Endothelial cell of hepatic sinusoid (primary cell): ENCODE measurements around the gene CABLES2.

Experiments used
- in situ Hi-C: cut with HindIII; loops from 2 replicates; pipeline ENCODE4 v1.10.0; 2017; ENCODE audit warnings: low sequenced_read_pairs

CABLES2 gene

DNA sequence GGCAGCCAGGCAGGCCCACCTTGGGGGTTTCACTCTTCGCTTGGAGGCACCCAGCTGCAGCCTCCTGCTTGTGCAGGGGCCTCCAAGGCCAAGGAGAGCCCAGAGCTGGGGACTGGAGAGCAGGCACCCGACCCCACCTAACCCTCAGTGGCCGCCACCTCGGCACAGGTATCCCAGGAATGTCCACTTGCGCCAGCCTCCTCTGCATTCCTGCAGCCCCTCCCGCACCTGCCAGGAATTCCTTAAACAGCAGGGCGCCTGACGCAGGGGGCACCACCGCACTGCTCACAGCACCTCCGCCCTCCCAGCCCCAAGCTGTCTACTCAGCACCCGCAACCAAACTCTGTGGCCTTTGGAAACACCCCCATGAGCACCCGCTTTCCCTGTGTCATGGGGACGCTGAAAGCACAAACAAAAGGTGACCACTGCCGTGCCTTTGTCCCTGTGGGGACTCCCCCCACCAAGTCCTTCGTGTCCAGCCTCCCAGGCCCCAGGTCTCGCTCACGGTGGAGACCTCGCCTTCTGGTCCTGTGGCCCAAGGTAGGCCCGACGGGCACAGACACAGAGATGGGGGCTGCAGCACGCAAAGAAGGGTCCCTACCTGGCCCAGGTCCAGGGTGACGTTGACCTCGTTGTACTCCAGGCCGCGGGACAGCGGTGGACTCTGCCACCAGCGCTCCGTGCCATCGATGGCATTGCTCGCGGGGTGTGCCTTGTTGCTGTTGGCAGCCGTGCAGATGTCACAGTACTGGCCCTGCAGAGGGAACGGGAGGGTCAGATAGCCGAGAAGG lies 45.1 kb downstream of the CABLES2 start:
- in situ Hi-C loops = no loop called here

DNA sequence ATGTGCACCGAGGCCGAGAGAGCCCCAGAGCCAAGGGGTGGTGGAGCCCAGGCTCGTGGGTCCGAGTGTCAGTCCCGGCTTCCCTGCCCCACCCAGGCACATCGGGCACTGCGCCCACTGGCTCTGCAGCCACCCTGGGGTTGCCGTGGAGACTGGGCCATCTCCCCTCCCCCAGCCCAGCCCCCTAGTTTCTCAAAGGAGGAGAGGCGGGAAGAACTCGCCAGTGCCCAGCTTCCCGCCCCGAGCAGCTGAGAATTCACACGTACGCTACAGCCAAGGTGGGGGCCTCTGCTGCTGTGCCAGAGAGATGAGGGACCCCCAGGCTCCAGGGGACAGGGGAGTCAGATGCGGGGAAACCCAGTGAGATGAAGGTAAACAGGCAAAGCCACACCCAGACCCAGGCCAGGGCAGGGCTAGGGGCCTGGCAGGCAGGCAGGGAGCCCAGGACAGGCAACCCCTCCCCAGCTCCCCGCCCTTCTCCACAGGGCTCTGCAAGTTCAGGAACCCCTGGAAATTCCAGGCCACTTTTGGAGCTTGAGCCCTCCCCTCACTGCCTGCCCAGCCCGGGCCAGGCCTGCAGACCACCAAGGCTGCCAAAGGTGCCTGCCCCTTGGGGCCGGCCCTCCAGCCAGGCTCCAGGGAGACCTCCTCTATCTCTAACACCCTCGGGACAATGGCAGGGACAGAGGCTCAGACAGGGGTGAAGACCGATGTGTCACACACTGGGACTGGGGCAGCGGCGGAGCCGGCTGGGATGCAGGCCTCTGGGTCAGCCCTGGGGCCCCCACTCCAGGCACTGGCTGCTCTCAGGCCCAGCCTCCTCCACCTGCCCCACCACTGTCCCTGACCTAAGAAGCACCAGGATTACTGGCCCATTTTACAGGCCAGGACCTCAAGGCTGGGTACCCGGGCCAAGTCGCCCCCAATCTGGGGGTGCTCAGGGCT lies 46.0 kb downstream of the CABLES2 start:
- in situ Hi-C loops = no loop called here

DNA sequence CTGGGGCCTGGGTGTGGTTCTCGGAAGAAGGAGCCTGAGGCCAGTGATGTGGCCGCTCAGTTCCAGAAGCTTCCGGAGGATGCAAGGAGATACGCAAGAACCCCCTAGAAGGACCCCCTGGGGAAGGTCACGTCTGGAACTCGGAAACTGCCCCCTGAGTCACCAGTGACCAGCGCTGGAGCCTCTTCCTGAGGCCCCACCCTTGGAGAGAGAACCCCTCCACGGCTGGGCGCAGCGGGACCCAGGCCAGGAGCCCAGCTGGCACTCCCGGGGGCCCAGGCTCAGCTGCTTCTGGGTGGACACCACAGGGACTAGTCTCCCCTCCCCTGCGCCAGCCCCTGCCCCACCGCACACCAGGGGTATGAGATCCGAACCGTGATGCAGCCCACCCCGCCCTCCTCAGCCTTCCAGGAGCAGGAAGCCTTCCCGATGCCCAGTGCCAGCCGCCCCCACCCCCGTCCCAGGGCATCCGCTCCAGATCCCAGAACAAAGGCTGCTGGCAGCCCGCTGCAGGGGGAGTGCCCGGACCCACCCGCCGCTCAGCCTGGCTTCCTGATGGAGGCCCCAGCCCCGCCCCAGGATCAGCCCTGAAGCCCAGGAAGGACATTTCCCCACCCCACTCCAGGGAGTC lies 47.5 kb downstream of the CABLES2 start:
- in situ Hi-C loops = no loop called here

DNA sequence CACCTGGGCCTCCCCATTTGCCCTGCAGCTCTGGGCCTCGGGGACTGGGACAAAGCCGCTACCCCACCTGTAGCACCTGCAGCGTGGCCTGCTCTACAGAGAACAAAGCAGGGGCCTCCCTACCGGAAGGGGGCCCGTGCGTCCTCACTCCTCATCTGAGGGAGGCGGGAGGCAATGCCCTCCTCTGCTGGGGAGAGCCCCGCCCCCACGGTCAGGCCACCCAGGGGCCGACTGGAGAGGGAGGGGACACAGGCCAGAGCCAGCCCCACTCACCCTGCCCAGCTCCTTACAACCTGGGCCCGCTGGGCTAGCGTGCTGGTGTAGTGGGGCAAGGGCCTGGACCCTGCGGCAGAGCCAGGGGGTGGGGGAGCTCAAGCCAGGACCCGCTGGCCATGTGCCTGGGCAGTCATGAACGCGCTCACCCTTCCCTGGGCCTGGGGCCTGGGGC lies 48.0 kb downstream of the CABLES2 start:
- in situ Hi-C loops = no loop called here

DNA sequence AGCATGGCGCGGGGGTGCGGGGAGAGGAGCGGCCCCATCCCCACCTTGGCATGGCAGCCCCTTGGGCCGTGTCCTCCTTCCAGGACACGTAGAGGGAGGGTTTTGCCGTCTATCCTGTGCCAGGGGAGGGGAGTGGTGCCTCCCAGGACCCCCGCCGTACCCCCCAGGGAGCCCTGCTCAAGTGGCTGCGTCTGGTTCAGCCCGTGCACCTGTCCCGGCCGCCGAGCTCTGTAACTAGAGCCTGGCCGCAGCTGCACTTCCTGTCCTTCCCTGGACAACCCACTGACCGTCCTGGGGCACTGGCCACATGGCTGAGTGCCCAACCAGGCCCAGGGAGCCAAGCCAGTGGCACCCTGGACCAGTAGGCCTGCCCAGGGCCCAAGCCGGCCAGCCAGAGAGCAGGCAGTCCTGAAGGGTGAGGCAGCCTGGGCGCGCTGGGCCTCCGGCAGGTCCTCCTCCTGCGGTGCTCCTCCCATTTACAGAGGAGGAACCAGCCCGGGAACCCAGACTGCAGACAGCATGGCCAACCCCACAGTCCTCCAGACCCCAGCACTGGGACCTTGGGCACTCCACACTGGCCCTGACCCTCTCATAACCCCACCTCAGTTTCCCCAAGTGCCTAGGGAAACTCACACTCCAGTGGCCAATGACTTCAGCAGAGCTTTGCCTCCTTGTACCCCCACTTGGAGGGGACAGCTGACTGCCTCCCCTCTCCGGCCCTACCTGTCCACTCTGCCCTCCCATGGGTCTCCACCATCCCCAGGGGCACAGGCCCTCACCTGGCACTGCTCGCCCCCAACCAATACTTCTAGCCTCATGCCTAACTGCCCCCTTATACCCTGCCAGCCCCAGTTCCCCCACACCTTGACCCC lies 48.7 kb downstream of the CABLES2 start:
- in situ Hi-C loops = no loop called here

DNA sequence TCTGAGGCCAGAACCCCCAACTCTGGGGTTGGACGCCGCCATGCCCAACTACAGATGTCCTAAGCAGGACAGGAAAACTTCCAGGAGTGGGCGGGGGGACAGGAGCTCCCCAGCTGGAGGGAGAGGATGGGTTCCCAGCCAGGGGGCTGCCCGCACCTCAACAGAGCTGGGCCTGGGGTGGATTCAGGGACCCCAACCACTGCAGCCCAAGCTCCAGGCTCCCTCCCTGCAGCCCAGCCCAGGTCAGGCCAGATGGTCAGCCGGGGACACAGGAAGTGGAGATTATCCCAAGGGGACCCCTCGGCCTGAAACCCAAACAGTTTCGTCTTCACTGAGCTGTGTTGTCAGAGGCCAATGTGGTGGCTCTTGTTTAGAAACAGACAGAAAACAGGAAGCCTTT lies 49.4 kb downstream of the CABLES2 start:
- in situ Hi-C loops = no loop called here

DNA sequence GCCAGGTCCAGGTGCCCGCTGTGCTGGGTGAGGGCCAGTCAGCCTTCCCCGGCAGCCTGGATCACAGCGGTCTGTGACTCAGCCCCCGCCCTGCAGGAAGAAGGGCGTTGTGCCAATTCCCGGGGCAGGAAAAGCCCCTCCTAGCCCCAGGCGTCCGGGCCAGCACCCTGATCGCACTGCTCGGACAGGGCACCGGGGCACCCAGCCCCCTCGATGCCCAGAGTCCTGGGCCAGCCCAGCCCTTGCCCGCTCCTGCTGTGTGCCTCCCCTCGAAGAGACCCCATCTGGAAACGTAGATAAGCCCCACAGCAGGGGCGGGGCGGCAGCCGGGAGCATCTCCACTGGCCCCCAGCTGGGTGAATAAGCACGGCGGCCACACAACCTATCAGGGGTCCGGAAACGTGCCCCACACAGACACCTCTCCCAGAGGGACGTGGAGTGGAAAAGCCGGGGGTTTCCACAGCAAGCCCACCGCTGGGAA lies 49.9 kb downstream of the CABLES2 start:
- in situ Hi-C loops = no loop called here

DNA sequence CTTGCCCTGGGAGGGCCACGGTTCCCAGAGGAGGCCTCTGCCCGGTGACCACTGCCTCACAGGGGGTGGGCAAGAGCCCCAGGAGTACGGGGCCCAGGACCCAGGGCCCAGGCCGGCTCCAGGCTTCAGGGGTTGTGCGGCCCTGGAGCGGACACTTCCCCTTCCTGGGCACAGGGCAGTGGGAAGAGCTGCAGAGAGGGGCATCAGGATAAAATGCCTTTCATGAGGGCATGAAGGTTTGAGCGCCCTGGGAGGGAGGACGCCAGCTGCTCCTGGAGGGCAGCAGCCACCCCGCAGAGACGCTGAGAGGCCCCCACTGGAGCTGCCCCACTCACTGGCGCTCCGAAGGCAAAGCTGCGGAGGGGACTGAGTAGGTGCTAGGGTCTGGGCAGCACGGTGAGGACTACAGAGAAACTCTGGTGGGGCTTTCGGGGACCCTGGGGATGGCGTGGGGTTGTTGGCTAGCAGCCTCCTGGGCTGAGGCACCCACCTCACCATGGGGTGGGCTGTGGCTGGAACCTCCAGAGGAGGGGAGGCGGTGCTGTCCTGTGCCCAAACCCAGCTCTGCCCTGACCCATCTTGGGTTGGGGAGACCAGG lies 50.4 kb downstream of the CABLES2 start:
- in situ Hi-C loops = no loop called here

DNA sequence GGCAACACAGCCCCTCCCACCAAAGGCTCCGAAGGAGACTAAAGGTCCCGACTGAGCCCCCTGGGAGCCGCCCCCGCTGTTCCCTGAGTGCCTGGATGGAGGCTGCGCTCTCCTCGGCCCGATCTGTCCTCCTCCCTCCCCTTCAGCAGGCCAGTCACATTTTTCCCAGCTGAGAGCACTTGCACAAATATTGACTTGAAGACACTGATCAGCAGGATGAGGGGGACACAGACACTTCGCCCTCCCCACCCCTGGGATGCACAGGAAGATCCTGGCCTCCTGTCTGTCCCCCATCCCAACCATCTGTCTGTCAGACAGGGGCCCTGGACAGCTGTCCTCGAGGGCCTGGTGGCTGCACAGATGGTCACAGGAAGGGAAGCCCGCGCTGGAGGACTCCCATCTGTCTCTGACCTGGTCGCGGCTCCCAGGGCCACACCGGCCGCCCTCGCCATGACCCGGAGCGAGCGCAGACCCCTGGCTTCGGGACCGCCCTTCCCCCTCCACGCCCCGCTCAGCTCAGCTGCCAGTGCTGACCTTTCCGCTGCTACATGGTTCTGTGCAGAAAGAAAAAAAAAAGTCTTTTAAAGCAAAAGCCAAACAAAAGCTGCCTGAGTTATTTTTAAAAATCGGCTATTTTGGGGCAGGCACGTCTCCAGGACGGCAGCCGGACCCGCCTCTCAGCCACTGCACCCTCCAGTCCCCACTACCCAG lies 51.1 kb downstream of the CABLES2 start:
- in situ Hi-C loops = no loop called here

DNA sequence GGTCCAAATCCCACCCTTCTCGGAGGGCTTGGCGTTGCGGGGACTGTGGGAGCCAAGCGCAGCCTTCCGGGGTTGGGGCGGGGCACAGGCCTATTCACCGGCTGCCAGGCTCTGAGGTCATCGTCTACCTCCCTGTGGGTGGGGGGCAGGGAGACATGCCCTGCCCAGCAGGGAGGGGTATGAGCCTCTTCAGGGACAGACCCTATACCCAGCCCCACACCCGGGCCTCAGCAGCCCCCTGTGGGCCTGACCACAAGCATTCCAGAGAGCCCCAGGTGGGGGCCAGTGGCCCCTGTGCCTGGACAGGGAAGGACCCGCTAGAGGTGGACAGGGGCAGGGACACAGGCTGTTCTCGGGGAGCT lies 51.6 kb downstream of the CABLES2 start:
- in situ Hi-C loops = no loop called here

DNA sequence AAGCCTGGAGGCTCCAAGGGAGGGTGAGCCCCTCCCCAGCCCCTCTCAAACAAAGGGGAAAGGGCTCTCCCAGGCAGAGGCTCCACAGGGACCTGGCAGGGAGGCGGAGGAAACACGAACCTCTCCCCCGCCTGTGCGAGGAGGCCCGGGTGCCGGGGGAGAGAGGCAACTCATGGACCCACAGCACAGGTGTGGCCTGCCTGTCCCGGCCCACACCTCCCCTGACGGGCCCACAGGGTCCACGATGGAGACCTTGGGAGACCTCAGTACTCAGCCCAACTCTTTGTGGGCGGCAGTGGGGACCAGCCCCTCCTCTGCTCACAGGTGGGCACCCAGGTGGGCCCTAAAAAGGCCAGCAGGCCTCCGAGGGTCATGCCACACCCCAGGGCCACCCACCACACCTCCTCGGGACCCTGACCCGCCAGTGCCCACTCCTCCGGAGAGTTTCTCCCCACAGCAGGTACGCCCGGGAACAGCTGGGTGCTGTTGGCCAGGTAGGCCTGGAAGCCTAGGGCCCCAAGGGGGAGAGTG lies 52.2 kb downstream of the CABLES2 start:
- in situ Hi-C loops = no loop called here

DNA sequence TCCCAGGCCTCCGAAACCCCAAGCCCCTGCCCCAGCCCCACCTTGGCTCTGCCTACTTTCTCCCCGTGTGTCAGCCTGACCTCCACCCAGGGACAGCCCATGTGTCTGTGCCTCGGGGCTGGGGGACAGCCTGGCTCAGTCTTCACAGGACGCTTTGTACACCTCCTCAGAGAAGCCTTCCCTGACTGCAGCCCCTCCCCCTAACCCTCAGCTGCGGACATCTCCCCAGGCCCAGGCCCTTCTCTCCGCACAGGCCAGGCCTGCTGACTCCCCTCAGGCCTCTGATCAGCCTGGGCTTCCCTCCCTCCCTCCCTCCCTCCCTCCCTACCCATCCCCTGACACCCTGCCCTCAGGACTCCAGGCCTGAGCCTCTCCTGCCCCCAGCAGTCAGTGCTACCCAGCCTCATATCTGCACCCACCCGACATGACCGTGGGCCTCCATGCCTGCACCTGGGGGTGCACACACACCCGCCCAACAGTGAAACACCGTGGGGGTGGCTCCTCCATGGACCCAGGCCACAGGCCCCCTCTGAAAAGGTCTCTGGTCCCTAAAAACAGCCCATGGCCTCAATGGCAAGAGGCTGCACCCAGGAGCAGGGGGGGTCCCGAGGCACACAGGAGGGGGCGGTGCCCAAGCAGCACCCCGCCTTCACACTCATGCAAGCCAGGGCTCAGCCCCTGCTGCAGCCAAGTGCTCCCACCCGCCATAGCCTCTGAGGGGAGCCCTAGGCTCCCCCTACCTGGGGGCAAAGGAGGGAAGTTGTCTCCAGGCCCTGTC lies 52.9 kb downstream of the CABLES2 start:
- in situ Hi-C loops = no loop called here

DNA sequence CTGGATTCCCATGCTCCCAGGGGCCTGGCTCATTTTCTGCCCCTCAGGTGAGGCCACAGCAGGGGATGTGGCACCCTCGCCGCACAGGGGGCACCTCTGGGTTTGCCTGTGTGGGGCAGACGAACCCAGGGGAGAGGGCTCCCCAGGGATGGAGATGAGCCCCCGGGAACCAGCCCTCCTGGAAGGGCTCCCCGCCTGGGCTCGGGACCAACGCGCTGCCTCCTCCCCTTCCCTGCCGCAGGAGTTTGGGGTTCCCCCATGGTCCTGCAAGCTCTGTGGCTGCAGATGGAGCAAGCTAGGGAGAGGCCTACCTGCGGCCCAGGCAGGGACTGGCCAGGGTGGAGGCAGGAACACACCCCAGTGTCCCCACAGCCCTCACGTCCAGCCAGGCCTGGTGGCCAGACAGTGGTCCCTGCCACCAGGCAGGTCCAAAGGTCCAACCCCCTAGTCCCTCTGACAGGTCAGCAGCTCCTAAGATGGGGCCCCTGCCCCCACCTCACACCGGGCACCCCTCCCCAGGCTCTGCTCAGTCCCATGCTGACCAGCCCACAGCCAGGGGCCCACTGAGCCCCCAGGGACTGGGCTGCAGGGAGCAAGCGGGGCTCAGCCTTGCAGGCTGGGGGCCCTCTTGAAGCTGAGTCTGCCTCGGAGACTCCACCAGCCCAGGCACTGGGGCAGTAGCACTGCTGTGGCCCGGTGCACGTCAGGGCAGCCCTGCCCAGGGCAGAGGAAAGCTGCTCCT lies 53.6 kb downstream of the CABLES2 start:
- in situ Hi-C loops = no loop called here

DNA sequence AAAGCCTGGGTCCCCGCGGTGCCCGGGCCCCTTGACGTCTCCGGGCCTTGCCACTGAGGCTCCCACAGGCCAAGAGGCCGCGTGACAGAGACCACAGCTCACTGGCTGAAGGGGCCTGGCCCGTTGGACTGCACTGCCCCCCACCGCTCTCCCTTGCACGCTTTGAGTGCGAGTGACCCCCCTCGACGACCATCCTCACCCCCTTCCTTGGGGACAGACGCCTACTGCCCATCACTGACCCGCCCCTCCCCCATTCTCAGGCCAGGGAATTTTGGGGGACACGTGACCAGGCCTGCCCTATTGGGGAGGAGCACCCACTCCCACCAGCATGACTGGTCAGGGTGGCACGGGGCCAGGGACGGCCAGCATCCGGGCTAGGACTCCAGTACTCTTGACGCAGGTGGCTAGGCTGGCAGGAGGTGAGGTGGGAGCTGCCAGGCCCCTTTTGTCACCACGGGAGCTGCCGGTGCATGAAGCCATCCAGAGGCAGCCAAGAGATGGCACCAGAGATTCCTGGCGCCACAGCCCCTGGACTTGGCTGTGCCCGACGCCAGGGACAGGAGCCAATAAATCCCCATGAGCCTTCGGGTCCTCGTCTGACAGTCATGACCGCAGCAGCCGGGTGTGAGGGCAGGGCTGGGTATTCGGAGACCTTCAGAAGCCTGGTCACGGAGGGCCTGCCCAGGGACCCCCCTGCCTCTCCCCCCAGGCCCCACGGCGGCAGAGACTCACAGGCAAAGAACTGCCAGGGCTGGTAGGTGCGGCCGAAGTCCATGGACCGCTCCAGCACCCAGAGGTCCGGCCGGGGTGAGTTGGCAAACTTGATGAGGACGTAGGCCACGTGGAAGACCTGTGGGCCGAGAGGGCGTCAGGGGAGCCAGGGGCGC lies 54.4 kb downstream of the CABLES2 start:
- in situ Hi-C loops = no loop called here

DNA sequence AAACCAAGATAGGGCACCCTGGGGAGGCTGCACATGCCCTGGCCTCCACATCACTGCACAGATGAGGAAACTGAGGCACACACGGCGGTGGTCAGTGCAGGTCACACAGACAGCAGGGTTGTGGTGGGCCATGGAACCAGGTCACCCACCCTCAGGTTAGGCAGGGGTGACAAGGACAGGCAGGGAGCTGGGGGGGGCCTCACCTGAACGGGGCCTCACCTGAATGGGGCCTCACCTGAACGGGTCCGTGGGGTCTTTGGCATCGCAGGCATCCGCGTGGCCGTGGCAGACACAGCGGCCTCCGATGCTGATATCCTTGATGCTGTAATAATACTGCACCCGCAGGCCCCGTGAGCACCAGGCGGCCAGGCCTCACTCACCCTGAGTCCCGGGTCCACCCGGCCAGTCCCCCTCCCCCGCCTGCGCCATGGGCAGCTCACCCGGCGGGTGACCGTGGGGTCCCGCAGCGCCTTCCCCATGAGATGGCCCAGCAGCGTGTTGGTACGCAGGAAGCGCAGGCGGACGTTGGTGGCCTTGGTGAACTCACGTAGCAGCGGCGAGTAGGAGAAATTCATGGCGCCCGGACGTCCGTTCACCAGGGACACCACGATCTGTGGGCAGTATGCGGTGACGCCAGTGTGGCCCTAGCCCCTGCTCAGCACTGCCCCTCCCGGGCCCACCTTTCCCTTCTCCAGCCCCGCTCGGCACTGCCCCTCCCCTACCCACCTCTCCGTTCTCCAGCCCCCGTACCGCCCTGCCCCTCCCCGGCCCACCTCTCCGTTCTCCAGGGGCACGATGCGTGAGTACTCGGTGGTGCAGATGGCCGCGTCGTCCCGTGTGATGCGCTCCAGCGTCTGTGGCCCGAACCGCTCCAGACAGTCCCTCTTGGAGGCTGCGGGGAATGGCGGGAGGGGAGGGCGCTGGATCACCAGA lies 55.4 kb downstream of the CABLES2 start:
- in situ Hi-C loops = no loop called here
